ENCODE data around the gene FARS2. TPM values are rescaled to one million over a fixed set of nuclear protein-coding genes. Genes with fewer than 3 reads are reported as not detected.

The FARS2 gene
- total RNA-seq, 1 donor from 2014 or later = 21.9 TPM

DNA sequence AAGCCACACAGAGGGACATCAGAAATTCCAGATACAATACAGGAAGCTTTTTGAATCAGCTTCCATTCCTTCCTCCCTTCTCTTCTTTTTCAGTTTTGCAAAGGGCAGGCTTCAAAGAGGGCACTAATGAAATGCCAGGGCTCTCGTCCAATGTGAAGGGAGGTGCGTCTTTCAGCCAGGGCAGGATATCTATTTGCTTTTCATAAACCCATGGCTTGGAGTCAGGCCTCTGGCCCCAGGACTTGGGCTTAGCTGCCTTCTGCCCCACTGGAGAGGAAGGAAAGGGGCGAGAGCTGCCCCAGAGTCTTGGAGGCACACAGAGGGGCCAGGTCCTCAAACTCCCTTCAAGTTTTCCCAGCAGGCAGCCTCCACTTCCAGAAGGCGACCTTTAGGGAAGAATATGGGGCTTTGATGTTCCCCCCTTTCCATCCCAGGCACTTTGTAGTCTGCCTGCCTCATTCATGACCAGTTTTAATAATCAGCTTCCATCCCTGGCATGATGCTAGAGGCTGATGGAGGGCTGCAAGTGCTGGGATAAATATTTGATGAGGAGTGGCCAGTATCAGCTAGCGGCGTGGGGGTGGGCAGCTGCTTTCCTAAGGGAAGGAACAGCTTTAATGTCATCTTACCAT, 510.6 kb downstream of the FARS2 start:
- DNase-seq (ENCODE audit: extremely low spot score, unreplicated experiment) = no peak
- Mint-ChIP-seq H3K9me3 (peaks cover 4% of the 10 kb centered on the region), H3K4me1 (ENCODE audit: unreplicated experiment) (no peaks in the 10 kb centered on the region), H3K36me3 (peaks cover 14% of the 10 kb centered on the region), H3K27me3 (no peaks in the 10 kb centered on the region), H3K4me3 (no peak overlapping the region), H3K27ac (no peak overlapping the region)
- TF ChIP-seq, protein P1, sequence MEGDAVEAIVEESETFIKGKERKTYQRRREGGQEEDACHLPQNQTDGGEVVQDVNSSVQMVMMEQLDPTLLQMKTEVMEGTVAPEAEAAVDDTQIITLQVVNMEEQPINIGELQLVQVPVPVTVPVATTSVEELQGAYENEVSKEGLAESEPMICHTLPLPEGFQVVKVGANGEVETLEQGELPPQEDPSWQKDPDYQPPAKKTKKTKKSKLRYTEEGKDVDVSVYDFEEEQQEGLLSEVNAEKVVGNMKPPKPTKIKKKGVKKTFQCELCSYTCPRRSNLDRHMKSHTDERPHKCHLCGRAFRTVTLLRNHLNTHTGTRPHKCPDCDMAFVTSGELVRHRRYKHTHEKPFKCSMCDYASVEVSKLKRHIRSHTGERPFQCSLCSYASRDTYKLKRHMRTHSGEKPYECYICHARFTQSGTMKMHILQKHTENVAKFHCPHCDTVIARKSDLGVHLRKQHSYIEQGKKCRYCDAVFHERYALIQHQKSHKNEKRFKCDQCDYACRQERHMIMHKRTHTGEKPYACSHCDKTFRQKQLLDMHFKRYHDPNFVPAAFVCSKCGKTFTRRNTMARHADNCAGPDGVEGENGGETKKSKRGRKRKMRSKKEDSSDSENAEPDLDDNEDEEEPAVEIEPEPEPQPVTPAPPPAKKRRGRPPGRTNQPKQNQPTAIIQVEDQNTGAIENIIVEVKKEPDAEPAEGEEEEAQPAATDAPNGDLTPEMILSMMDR (conservative IDR thresholded peaks at IDR 0.05) = no peak

DNA sequence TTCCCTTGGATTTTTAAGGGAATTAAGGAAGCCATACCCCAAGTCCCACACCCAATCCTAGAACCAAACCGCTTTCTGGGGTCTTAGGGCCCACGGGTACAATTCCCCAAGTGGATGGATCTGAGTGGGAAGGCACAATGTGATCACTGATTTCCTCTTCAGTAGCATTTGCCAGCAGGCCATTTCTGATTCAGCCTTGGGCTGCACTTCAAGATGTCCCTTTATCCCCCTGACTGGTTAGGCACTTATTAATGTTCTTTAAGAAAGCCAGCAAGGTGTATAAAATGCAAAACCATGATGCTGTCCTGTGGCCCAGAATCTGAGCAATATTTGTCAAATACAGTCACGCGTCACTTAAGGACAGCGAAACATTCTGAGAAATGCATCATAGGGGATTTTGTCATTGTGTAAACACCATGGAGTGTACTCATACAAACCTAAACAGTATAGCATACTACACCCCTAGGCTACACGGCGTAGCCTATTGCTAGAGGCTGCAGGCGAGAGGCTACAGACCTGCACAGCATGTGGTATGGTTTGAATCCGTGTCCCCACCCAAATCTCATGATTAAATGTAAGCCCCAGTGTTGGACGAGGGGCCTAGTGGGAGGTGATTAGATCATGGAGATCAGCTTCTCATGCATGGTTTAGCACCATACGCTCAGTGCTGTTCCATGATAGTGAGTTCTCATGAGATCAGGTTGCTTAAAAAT, 511.3 kb downstream of the FARS2 start:
- Mint-ChIP-seq H3K27ac (no peak overlapping the region), H3K4me3 (no peak overlapping the region), H3K4me1 (ENCODE audit: unreplicated experiment) (no peaks in the 10 kb centered on the region), H3K9me3 (peaks cover 4% of the 10 kb centered on the region), H3K36me3 (peaks cover 14% of the 10 kb centered on the region), H3K27me3 (no peaks in the 10 kb centered on the region)
- DNase-seq (ENCODE audit: extremely low spot score, unreplicated experiment) = no peak
- TF ChIP-seq, protein P1 (conservative IDR thresholded peaks at IDR 0.05) = no peak

DNA sequence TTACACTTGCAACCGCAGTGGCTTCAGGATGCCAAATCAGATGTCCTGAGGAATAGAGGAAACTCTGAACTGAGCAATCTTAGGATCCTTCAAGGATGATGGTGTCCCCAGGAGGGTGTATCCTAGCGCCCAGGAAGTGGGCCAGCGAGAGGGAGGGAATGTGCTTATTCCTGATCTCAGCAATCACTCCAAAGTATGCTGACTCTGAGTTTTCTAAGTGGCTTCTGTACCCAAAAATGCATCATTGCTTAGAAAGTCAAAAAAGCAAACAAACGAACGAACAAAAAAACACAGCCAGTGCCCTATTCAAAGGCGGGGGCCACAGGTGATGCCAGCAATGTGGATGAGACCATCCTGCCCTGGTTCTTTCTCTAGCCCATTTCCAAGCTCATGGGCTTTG, 514.8 kb downstream of the FARS2 start:
- TF ChIP-seq, protein P1 (conservative IDR thresholded peaks at IDR 0.05) = no peak
- Mint-ChIP-seq H3K27me3 (peaks cover 3% of the 10 kb centered on the region), H3K4me1 (ENCODE audit: unreplicated experiment) (no peaks in the 10 kb centered on the region), H3K27ac (no peak overlapping the region), H3K9me3 (no peaks in the 10 kb centered on the region), H3K4me3 (no peak overlapping the region), H3K36me3 (peaks cover 13% of the 10 kb centered on the region)
- DNase-seq (ENCODE audit: extremely low spot score, unreplicated experiment) = no peak

DNA sequence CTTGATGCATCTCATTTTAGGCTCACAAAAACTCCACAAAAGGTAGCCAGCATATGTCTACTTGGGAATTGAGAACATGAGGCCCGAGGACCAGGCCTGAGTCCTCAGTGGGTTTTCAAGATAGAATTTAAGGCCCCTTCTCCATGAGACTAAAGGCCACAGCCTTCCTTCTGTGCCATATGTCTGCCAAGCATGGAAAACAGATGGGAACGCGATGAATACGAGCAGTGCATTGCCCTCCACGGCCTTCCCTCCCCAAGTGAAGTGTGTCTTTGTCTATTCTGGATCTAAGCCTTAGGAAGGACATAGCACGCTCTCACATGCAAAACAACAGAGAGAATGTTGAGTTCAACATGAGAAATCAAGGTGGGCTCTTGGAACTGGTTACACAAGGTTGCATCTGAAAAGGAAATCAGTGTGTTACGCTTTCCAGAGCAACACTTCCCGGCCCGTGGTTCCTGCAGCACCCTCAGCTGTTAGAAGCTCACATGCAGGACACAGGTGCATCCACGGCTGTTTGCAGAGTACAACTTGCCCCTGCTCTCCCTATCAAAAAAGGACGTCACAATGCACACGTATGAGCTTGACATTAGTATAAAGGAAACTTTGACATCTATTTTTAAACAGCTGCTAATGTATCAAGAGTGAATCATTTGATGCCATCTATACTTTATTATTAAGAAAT, 515.5 kb downstream of the FARS2 start:
- Mint-ChIP-seq H3K27ac (no peak overlapping the region), H3K36me3 (peaks cover 10% of the 10 kb centered on the region), H3K27me3 (peaks cover 3% of the 10 kb centered on the region), H3K4me1 (ENCODE audit: unreplicated experiment) (no peaks in the 10 kb centered on the region), H3K4me3 (no peak overlapping the region), H3K9me3 (no peaks in the 10 kb centered on the region)
- TF ChIP-seq, protein P1 (conservative IDR thresholded peaks at IDR 0.05) = no peak
- DNase-seq (ENCODE audit: extremely low spot score, unreplicated experiment) = no peak

DNA sequence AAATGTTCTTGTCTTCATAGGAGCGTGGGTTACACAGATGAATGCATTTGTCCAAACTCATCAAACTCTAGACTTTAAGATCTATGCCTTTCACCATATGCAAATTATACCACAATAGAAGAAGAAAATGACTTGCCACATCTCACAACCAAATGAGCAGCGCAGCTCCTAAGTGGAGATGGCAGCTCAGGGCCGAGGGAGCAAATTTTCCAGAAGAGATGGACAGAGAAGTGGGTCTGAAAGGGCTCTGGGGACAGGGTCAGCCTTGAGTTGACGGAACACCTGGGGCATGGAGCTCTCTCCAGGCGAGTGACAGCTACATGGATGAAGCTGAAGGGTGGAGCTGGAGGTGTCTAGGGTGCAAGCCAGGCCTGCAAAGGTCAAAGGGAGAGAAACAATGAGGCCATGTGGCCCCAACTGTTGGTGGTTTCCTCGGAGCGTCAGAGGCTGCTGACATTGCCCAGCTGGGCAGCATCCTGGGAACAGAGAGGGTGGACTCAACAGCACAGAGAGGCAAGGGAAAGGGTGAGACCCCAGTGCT, 517.1 kb downstream of the FARS2 start:
- no peaks in the 10 kb centered on the region for H3K9me3 Mint-ChIP-seq

More for the DNA sequence above, 517.1 kb downstream of the FARS2 start:
- H3K4me3 Mint-ChIP-seq = no peak overlapping the region
- peaks cover 3% of the 10 kb centered on the region for H3K4me1 Mint-ChIP-seq (ENCODE audit: unreplicated experiment)
- DNase-seq (ENCODE audit: extremely low spot score, unreplicated experiment) = no peak
- H3K27me3 Mint-ChIP-seq = peaks cover 3% of the 10 kb centered on the region
- H3K27ac Mint-ChIP-seq = no peak overlapping the region
- H3K36me3 Mint-ChIP-seq = peaks cover 7% of the 10 kb centered on the region
- TF ChIP-seq, protein P1 (conservative IDR thresholded peaks at IDR 0.05) = no peak
